Fibroblast of the aortic adventitia (primary cell): ENCODE measurements around the gene THAP11. TPM values are rescaled to one million over a fixed set of nuclear protein-coding genes. Genes with fewer than 3 reads are reported as not detected.

Experiments
- DNase-seq: peaks from one replicate; pipeline ENCODE4 v3.0.0-alpha.2; 2010; ENCODE audit warnings: low read depth
- H3K4me3 ChIP-seq: 2 replicates; pipeline ENCODE4 v1.5.1; 2011; ENCODE audit warnings: low read depth, mild to moderate bottlenecking, control low read depth, low read length, moderate library complexity
- total RNA-seq: library from RNA; depleted of rRNA; stranded (reverse); fragments of >200 nt; gene quantifications from 2 replicates; pipeline ENCODE4 v1.2.3, GENCODE V29; 2012; ENCODE audit warnings: low replicate concordance
- TF ChIP-seq, protein P1 (sequence below): IDR thresholded peaks from 2 replicates; pipeline ENCODE4 v1.5.1; 2011; ENCODE audit warnings: mild to moderate bottlenecking, low read length, control low read depth, inconsistent platforms; ENCODE audit not compliant: insufficient read depth

THAP11 gene
- total RNA-seq, 1 donor, result 21.1 TPM

DNA sequence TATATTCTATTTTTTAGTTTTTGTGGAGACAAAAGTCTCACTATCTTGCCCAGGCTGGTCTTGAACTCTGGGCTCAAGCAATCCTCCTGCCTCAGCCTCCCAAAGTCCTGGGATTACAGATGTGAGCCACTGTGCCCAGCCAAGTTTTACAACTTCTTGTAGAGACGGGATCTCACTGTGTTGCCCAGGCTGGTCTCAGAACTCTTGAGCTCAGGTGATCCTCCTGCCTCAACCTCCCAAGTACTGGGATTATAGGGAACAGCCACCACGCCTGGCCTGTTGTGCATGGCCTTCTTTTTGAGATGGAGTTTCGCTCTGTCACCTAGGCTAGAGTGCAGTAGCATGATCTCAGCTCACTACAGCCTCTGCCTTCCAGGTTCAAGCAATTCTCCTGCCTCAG, 11.6 kb downstream of the THAP11 start:
- no peak overlapping the region for H3K4me3 ChIP-seq
- no peak for DNase-seq
- TF ChIP-seq, protein P1, sequence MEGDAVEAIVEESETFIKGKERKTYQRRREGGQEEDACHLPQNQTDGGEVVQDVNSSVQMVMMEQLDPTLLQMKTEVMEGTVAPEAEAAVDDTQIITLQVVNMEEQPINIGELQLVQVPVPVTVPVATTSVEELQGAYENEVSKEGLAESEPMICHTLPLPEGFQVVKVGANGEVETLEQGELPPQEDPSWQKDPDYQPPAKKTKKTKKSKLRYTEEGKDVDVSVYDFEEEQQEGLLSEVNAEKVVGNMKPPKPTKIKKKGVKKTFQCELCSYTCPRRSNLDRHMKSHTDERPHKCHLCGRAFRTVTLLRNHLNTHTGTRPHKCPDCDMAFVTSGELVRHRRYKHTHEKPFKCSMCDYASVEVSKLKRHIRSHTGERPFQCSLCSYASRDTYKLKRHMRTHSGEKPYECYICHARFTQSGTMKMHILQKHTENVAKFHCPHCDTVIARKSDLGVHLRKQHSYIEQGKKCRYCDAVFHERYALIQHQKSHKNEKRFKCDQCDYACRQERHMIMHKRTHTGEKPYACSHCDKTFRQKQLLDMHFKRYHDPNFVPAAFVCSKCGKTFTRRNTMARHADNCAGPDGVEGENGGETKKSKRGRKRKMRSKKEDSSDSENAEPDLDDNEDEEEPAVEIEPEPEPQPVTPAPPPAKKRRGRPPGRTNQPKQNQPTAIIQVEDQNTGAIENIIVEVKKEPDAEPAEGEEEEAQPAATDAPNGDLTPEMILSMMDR, result no peak

DNA sequence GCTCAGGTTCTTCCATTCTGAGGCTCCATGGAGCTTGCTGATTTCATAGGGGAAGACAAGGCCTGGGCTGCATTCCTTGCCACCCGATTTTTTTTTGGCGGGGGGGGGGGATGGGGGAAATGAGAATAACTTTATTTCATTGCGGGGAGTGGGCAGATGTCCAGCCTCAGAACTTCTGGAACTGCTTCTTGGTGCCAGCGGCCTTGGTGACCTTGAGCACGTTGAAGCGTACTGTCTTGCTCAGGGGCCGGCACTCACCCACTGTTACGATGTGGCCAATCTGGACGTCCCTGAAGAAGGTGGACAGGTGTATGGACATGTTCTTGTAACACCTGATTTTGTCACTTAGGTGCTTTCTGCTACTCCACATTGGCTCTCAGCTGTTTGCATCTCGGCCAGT, 13.7 kb downstream of the THAP11 start:
- DNase-seq, result no peak
- TF ChIP-seq, protein P1, result no peak
- H3K4me3 ChIP-seq, result no peak overlapping the region

DNA sequence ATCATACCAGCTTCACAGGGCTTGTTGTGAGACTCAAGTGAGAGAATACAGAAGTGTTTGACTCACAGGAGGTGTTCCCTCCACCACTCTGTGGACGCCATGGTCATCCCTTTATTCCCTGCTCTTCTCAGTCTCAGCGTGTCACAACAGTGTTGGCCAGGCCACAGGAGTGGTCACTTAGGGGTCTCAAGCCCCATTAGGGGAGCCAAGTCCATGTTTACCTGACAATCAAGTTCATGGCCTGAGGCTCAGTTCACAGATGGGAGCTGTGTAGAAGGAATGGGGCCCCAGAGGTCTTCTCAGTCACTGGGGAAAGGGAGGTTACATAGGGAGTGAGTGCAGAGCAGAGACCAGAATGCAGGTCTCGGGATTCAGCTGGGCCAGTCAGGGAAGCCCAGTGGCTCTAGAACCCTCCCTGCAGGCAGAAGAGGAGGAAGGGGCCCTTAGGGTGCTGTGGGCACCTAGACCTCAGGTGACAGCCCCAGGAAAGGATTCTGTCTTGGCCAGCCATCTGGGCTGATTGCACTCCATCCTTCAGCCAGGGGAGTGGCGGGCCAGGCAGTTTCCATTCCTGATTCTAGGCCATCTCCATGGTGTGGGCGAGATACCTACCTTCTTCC, 14.9 kb downstream of the THAP11 start:
- no peak overlapping the region for H3K4me3 ChIP-seq
- TF ChIP-seq, protein P1, result no peak
- no peak for DNase-seq

DNA sequence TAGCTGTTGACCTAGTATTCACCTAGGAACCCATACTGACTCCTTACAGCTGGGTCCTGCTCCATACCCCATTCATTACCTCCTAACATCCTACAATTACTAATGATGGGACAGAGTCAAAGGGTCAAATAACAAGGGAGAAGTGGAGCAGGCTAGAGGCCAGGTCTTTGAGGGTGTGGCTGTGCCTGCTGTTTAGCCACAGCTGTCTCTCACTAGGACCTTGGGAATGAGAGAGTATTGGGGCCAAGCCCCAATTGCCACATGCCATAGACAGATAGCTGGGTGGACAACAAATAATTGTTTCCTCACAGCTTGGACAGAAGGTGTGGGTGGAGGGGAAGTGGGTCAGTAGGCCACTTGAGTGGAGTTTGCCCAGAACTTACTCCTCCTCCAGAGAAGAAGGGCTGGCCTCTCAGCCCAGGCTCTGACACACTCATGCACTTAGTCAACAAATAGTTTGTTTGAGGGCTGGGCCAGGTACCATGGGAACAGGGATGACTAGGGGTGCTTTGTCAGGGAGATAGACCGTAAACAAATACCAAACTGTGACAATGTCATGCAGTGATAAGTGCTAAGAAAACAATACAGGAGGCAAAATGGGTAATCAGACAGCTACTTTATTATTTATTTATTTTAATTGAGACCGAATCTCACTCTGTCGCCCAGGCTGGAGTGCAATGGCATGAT, 15.6 kb downstream of the THAP11 start:
- DNase-seq, result peak; percentile 90
- TF ChIP-seq, protein P1, result no peak
- H3K4me3 ChIP-seq, result no peak overlapping the region

DNA sequence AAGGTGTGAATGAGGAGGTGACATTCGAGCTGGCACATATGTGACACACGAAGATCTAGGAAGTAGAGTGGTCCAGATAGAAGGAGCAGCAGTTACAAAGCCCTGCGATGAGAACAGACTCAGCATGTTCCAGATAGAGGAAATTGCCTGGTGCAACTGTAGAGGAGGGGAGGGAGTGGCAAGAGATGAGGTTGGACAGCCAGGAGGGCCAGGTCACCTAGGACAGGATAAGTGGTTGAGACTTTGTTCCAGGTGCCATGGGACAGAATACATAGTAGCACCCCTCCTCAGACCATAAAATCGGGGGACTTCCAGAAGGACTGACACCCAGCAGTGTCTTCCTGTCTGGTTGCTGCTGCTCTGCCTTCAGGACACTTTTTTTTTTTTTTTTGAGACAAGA, 16.4 kb downstream of the THAP11 start:
- no peak for DNase-seq
- no peak overlapping the region for H3K4me3 ChIP-seq
- TF ChIP-seq, protein P1, result no peak

DNA sequence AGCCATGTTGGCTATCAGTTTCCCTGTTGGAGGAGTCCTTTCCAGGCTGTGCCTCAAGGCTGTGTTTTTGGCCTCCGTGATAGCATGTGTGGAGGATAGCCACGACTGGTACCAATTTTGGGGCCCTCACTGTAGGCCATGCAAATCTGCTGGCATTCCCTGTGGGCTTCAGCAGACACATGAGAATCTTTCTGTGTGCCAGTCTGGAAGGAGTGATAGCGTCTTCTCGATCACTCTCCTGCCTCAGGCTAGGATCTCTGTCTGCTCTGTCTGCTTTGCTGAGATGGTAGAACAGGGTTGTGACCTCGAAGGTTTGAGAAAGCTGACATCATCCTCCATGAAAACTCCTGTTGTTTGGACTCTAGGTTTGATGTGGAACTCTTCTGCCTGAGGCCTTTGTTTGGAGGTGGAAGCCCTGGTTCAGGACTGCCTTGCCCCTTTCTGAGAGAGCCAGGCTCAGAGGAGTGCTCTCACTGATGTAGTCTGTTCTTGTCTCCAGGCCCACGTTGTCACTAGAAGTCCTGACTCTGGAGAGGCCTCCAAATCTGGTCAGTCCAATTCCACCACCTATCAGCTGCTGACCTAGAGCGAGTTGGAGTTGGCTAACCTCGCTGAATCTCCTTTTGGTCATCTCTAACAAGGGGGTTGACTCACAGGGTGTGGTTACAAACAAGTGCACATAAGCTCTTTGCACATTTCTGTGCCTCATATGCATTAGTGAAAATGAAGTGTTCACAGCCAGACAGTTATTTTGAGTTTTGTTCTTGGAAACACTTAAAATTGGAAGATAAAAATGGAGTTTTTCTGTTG, 18.7 kb downstream of the THAP11 start:
- TF ChIP-seq, protein P1, result no peak
- no peak overlapping the region for H3K4me3 ChIP-seq
- DNase-seq, result peak; percentile 73
